Measurements from ENCODE around the gene BAG3.

DNA sequence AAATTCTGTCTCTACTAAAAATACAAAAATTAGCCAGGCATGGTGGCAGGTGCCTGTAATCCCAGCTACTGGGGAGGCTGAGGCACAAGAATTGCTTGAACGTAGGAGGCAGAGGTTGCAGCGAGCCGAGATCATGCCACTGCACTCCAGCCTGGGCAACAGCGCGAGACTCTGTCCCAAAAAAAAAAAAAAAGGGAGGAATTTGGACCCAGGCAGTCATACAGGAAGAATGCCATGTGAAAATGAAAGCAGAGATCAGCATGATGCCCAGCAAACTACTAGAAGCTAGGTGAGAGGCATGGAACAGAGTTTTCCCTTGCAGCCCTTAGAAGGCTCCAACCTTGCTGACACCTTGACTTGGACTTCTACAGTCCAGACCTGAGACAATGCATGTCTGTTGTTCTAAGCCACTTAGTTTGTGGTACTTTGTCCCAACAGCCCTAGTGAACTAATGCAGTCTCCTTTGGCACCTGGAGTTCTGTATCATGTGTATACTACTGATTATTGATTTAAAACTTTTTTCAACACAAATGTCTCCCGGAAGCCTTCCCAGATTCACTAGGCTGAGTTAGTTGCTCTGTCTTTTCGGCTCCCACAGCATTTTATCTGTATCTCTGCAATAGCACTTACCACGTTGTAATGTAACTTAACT is 10.2 kb upstream of the BAG3 start:
- TF ChIP-seq EZH2 (IDR thresholded peaks at IDR 0.05; ENCODE audit: insufficient read depth, poor library complexity, severe bottlenecking) (no peak), EZH2phosphoT487 (IDR thresholded peaks at IDR 0.05; ENCODE audit: insufficient read depth, low read depth) (no peak)
